Cardiac muscle cell (in vitro differentiated cells and primary cell): ENCODE measurements around the gene RBMS1. TPM values are rescaled to one million over a fixed set of nuclear protein-coding genes. Genes with fewer than 3 reads are reported as not detected.

Experiments used
- DNase-seq, 2 donors: peaks; one replicate each; pipeline versions ENCODE4 v3.0.0 to v3.0.0-alpha.2; 2010 to 2017; ENCODE audit warnings: low read depth in 1 of 2, low spot score in 1 of 2
- H3K27ac ChIP-seq: fragments of 200-600 bp; sonication (generic); 2 replicates; pipeline ENCODE4 v1.5.1; 2016
- H3K27me3 ChIP-seq: fragments of 200-600 bp; sonication (generic); 2 replicates; pipeline ENCODE4 v1.6.0; 2016; ENCODE audit warnings: control low read depth
- H3K36me3 ChIP-seq: fragments of 200-600 bp; sonication (generic); 2 replicates; pipeline ENCODE4 v1.5.1; 2016; ENCODE audit warnings: control low read depth
- H3K4me1 ChIP-seq: fragments of 200-600 bp; sonication (generic); 2 replicates; pipeline ENCODE4 v1.8.1; 2017; ENCODE audit warnings: low read depth, mild to moderate bottlenecking, mixed run types
- H3K4me3 ChIP-seq: fragments of 200-600 bp; sonication (generic); 2 replicates; pipeline ENCODE4 v1.5.1; 2016; ENCODE audit warnings: mild to moderate bottlenecking
- H3K9me3 ChIP-seq: fragments of 200-600 bp; sonication (generic); 2 replicates; pipeline ENCODE4 v1.5.1; 2017; ENCODE audit warnings: low read depth, mild to moderate bottlenecking, control low read depth
- CTCF ChIP-seq: IDR thresholded peaks from 2 replicates; pipeline ENCODE4 v1.5.1; 2012; ENCODE audit warnings: low read depth, mild to moderate bottlenecking, low read length
- polyA plus RNA-seq: library from polyadenylated mRNA; unstranded; fragments of >200 nt; fragmentation: Nextera tagmentation; extraction: Ambion mirVana; gene quantifications from 2 replicates; pipeline ENCODE4 v1.2.1, GENCODE V29; 2016
- total RNA-seq: library from RNA; depleted of rRNA; stranded (reverse); fragments of >200 nt; gene quantifications from 2 replicates; pipeline ENCODE4 v1.2.3, GENCODE V29; 2016

The RBMS1 gene
- total and polyA plus RNA-seq, 2 experiments from 2014 or later: 89.5 to 99.9 TPM

GRCh38 chr2:160534249-160534648 is 40.6 kb upstream of the RBMS1 start:
- Histone ChIP-seq H3K27me3 (no peaks in the 10 kb centered on the region), H3K27ac (no peak overlapping the region), H3K4me1 (peaks cover 22% of the 10 kb centered on the region), H3K36me3 (no peaks in the 10 kb centered on the region), H3K4me3 (no peak overlapping the region), H3K9me3 (no peaks in the 10 kb centered on the region)
- no peak for DNase-seq
- no peak for TF ChIP-seq CTCF

GRCh38 chr2:160533482-160533881 is 39.9 kb upstream of the RBMS1 start:
- Histone ChIP-seq H3K27ac (no peak overlapping the region), H3K4me3 (no peak overlapping the region), H3K9me3 (no peaks in the 10 kb centered on the region), H3K27me3 (no peaks in the 10 kb centered on the region), H3K36me3 (no peaks in the 10 kb centered on the region), H3K4me1 (peaks cover 15% of the 10 kb centered on the region)
- no peak for TF ChIP-seq CTCF
- peak in 1 of 2 donors; percentile 11 for DNase-seq

GRCh38 chr2:160532388-160532787 is 38.8 kb upstream of the RBMS1 start:
- Histone ChIP-seq H3K27me3 (no peaks in the 10 kb centered on the region), H3K4me3 (no peak overlapping the region), H3K9me3 (no peaks in the 10 kb centered on the region), H3K4me1 (peaks cover 7% of the 10 kb centered on the region), H3K36me3 (no peaks in the 10 kb centered on the region), H3K27ac (no peak overlapping the region)
- TF ChIP-seq CTCF: no peak
- no peak for DNase-seq

- peak in 1 of 2 donors; percentile 46 for DNase-seq
- H3K36me3 ChIP-seq: no peaks in the 10 kb centered on the region
- no peaks in the 10 kb centered on the region for H3K9me3 ChIP-seq
- no peak overlapping the region for H3K4me3 ChIP-seq
- H3K27me3 ChIP-seq: no peaks in the 10 kb centered on the region
- H3K27ac ChIP-seq: no peak overlapping the region
- H3K4me1 ChIP-seq: no peaks in the 10 kb centered on the region
- TF ChIP-seq CTCF: no peak
These were observed 29.5 kb upstream of the RBMS1 start for GRCh38 chr2:160522951-160523710.

- no peak for DNase-seq
- no peak for TF ChIP-seq CTCF
- H3K36me3 ChIP-seq: no peaks in the 10 kb centered on the region
- no peak overlapping the region for H3K4me3 ChIP-seq
- no peak overlapping the region for H3K27ac ChIP-seq
- peaks cover 6% of the 10 kb centered on the region for H3K4me1 ChIP-seq
- no peaks in the 10 kb centered on the region for H3K27me3 ChIP-seq
- H3K9me3 ChIP-seq: no peaks in the 10 kb centered on the region
These were observed 24.1 kb upstream of the RBMS1 start for GRCh38 chr2:160517731-160518130.
